CD4-positive, CD25-positive, alpha-beta regulatory T cell (primary cell): ENCODE results near the gene SLC24A3. TPM values are rescaled to one million over a fixed set of nuclear protein-coding genes. Genes with fewer than 3 reads are reported as not detected.

Source experiments
- ATAC-seq, 2 donors: fragments of 150-1000 bp; cut with Tn5 transposase; one replicate each; pipeline ENCODE4 v1.10.0; 2021; ENCODE audit warnings: low read depth in 2 of 2, moderate number of reproducible peaks in 2 of 2, moderate library complexity in 1 of 2
- DNase-seq, 3 donors: peaks; one replicate each; pipeline versions ENCODE4 v3.0.0 to v3.0.0-alpha.2; 2012 to 2022; ENCODE audit warnings: mixed read lengths in 1 of 3
- H3K27ac ChIP-seq: one replicate; pipeline ENCODE4 v1.7.0; 2013; ENCODE audit warnings: mild to moderate bottlenecking, low read length; ENCODE audit not compliant: insufficient read depth, poor library complexity, severe bottlenecking
- H3K27me3 ChIP-seq: one replicate; pipeline ENCODE4 v1.7.0; 2013; ENCODE audit warnings: low read length; ENCODE audit not compliant: control insufficient read depth, insufficient read depth
- H3K36me3 ChIP-seq: one replicate; pipeline ENCODE4 v1.7.0; 2013; ENCODE audit warnings: mild to moderate bottlenecking, low read length, moderate library complexity; ENCODE audit not compliant: control insufficient read depth, insufficient read depth
- H3K4me1 ChIP-seq: 2 replicates; pipeline ENCODE4 v1.7.0; 2013; ENCODE audit warnings: mild to moderate bottlenecking, low read length; ENCODE audit not compliant: insufficient read depth, control insufficient read depth, poor library complexity, severe bottlenecking
- H3K4me3 ChIP-seq: one replicate; pipeline ENCODE4 v1.7.0; 2013; ENCODE audit warnings: low read depth, mild to moderate bottlenecking, low read length, moderate library complexity
- H3K9me3 ChIP-seq, 2 experiments: 1 replicate in 1 of 2; 2 replicates in 1 of 2; pipeline ENCODE4 v1.7.0; 2013; ENCODE audit warnings: low read length in 2 of 2, mild to moderate bottlenecking in 1 of 2, moderate library complexity in 1 of 2; ENCODE audit not compliant: control insufficient read depth in 2 of 2
- H3K27ac Mint-ChIP-seq, 3 donors: one replicate each; pipeline ENCODE4 v1.8.0; 2020 to 2022; ENCODE audit warnings: mild to moderate bottlenecking in 3 of 3, mixed read lengths in 3 of 3, moderate library complexity in 2 of 3
- H3K27me3 Mint-ChIP-seq: one replicate; pipeline ENCODE4 v1.8.0; 2022; ENCODE audit warnings: mild to moderate bottlenecking, mixed read lengths
- H3K36me3 Mint-ChIP-seq: one replicate; pipeline ENCODE4 v1.8.0; 2020; ENCODE audit warnings: mixed read lengths
- H3K4me1 Mint-ChIP-seq, 4 donors: one replicate each; pipeline ENCODE4 v1.8.0; 2020 to 2022; ENCODE audit warnings: mixed read lengths in 4 of 4, mild to moderate bottlenecking in 1 of 4
- H3K4me3 Mint-ChIP-seq, 4 donors: one replicate each; pipeline ENCODE4 v1.8.0; 2020 to 2022; ENCODE audit warnings: mild to moderate bottlenecking in 4 of 4, mixed read lengths in 4 of 4, moderate library complexity in 3 of 4
- H3K9me3 Mint-ChIP-seq, 7 donors: one replicate each; pipeline ENCODE4 v1.8.0; 2020 to 2022; ENCODE audit warnings: mixed read lengths in 7 of 7, mild to moderate bottlenecking in 3 of 7, moderate library complexity in 2 of 7
- polyA plus RNA-seq, 4 donors: library from polyadenylated mRNA; unstranded; fragments of 300-500 nt; fragmentation: Illumina TruSeq; gene quantifications; one replicate each; pipeline ENCODE4 v1.2.3, GENCODE V29; 2021
- total RNA-seq: library from RNA; stranded (reverse); gene quantifications from one replicate; pipeline ENCODE4 v1.2.3, GENCODE V29; 2022

Gene SLC24A3
- total and polyA plus RNA-seq, 5 donors from 2014 or later: 0.25 TPM; not detected in 4

DNA sequence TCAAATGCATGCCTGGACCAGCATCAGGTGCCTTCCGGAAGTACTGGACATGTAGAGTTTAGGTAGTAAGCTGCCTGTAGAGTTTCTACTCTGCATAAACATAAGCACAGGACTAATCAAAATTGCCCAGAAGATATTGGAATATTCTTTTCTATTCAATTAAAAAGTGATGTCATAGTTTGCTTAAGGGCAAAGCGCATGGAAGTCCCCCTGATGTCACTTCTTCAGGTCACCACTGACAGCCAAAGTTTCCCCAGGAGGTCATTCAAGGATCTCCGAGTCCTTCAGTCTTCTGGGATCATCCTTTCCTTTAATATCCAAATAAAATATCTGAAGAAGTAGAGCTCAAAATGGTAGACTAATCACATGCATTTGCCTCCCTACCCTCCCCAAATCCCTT lies 528.1 kb downstream of the SLC24A3 start:
- no peaks in the 10 kb centered on the region for H3K9me3 ChIP-seq
- Mint-ChIP-seq H3K27ac (no peak overlapping the region), H3K36me3 (no peaks in the 10 kb centered on the region), H3K4me3 (no peak overlapping the region), H3K4me1 (no peaks in the 10 kb centered on the region), H3K9me3 (peaks cover 0 to 7% (median 2%) of the 10 kb centered on the region in 7 donors), H3K27me3 (peaks cover 4% of the 10 kb centered on the region)
- ATAC-seq: no peak
- no peak overlapping the region for H3K27ac ChIP-seq
- H3K4me1 ChIP-seq: no peaks in the 10 kb centered on the region
- no peaks in the 10 kb centered on the region for H3K36me3 ChIP-seq
- no peak overlapping the region for H3K4me3 ChIP-seq
- no peak for DNase-seq
- no peaks in the 10 kb centered on the region for H3K27me3 ChIP-seq

DNA sequence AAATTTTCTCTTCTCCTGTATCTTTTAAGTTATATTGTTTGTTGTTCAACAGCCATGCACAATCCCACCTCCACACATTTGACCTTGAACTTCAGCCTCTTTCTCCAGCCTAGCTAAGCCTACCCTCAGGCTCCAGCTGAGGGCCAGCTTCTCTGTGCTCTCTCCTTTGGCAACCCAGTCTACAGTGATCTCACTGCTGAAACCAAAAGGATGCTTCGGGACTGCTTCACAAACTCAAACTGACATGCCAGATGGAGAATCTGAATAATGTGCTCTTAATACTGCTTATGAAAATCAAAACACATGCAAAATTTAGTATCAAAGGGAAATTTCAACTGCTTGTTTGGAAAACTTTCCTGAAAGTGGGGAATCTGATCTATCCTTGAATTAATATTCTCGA lies 529.5 kb downstream of the SLC24A3 start:
- no peaks in the 10 kb centered on the region for H3K36me3 Mint-ChIP-seq

DNA sequence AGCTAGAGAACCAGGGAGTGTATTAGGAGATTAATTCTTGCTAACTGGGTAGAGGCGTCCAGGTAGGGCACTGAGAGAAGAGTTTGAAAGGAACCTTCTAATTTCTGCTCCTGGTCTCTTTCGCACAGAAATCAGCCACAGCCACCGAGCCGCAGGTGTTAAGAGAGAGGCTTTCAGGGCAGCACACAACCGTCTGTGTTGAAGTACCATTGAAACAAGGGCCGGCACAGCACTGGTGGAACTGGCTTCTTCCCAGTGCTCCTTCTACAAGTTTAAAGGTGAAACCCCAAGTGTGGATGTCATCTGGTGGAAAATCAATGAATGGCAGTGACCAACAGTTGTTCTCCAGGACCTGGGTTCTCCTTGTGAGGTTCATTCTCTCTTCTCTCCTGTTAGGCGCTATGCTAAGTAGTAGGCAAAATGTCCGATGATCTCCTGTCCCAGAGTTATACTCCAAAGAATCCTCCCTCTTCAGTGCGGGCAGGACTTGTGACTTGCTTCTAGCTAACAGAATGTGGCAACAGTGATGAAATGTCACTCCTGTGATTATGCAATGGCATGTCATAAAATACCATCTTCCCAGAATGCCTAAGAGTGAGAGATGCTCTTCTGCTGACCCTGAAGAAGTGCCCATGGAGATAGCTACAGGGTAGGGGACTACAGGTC lies 530.7 kb downstream of the SLC24A3 start:
- Mint-ChIP-seq H3K27ac (no peak overlapping the region), H3K4me3 (no peak overlapping the region), H3K36me3 (no peaks in the 10 kb centered on the region), H3K27me3 (peaks cover 4% of the 10 kb centered on the region), H3K4me1 (no peaks in the 10 kb centered on the region), H3K9me3 (peaks cover 0 to 10% (median 3%) of the 10 kb centered on the region in 7 donors)
- H3K9me3 ChIP-seq: no peaks in the 10 kb centered on the region
- no peaks in the 10 kb centered on the region for H3K27me3 ChIP-seq
- no peaks in the 10 kb centered on the region for H3K36me3 ChIP-seq
- no peak overlapping the region for H3K4me3 ChIP-seq
- DNase-seq (no peak), ATAC-seq (no peak)
- no peak overlapping the region for H3K27ac ChIP-seq
- no peaks in the 10 kb centered on the region for H3K4me1 ChIP-seq

More for the DNA sequence above, 529.5 kb downstream of the SLC24A3 start:
- Mint-ChIP-seq H3K9me3 (peaks cover 0 to 10% (median 2%) of the 10 kb centered on the region in 7 donors), H3K27me3 (peaks cover 4% of the 10 kb centered on the region), H3K4me1 (no peaks in the 10 kb centered on the region), H3K27ac (no peak overlapping the region), H3K4me3 (no peak overlapping the region)
- no peaks in the 10 kb centered on the region for H3K36me3 ChIP-seq
- ATAC-seq (no peak), DNase-seq (no peak)
- H3K27me3 ChIP-seq: no peaks in the 10 kb centered on the region
- H3K4me3 ChIP-seq: no peak overlapping the region
- H3K27ac ChIP-seq: no peak overlapping the region
- no peaks in the 10 kb centered on the region for H3K9me3 ChIP-seq
- no peaks in the 10 kb centered on the region for H3K4me1 ChIP-seq

DNA sequence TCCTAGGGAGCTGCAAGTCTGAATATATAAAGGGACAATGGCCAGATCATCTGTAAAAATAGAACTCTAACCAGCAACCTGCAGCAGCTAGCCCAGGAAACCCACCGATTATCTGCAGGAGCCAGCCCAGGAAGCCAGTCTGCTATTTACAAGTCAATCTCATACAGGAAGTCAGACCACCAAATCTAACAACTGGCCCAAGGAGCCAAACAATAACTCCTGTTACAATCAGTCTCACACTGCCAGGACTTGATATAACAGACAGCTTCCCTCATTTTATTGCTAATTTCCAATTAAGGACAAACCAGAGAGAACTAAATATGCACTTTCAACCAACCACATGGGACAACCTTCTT lies 531.2 kb downstream of the SLC24A3 start:
- Mint-ChIP-seq H3K9me3 (peaks cover 0 to 10% (median 3%) of the 10 kb centered on the region in 7 donors), H3K27ac (no peak overlapping the region), H3K36me3 (no peaks in the 10 kb centered on the region), H3K4me3 (no peak overlapping the region), H3K4me1 (no peaks in the 10 kb centered on the region), H3K27me3 (peaks cover 4% of the 10 kb centered on the region)
- H3K4me1 ChIP-seq: no peaks in the 10 kb centered on the region
- no peak overlapping the region for H3K4me3 ChIP-seq
- no peaks in the 10 kb centered on the region for H3K9me3 ChIP-seq
- DNase-seq: no peak
- ATAC-seq: no peak
- H3K27me3 ChIP-seq: no peaks in the 10 kb centered on the region
- H3K36me3 ChIP-seq: no peaks in the 10 kb centered on the region
- H3K27ac ChIP-seq: no peak overlapping the region

DNA sequence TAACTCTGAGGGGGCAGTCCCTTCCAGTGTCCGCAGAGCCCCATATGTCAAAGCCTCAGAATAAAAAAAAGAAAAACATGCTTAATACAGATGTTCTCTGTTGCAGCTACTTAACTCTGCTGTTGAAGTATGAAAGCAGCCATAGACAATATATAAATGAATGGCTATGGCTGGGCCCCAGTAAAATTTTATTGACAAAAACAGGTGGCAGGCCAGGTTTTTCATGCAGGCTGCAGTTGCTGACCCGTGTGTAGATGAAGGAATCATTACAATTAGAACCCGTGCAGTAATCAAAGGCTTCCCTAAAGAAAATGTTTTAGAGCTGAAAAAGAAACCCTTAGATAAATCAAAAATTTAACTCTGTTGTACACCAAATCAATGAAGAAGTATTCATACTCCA lies 532.7 kb downstream of the SLC24A3 start:
- H3K4me3 Mint-ChIP-seq: no peak overlapping the region
- no peaks in the 10 kb centered on the region for H3K36me3 Mint-ChIP-seq
- H3K27me3 Mint-ChIP-seq: peaks cover 4% of the 10 kb centered on the region
- H3K27me3 ChIP-seq: no peaks in the 10 kb centered on the region
- H3K4me3 ChIP-seq: no peak overlapping the region
- H3K27ac ChIP-seq: no peak overlapping the region
- no peaks in the 10 kb centered on the region for H3K36me3 ChIP-seq
- H3K4me1 ChIP-seq: no peaks in the 10 kb centered on the region
- peaks cover 0 to 10% (median 3%) of the 10 kb centered on the region in 7 donors for H3K9me3 Mint-ChIP-seq
- H3K4me1 Mint-ChIP-seq: no peaks in the 10 kb centered on the region
- DNase-seq (no peak), ATAC-seq (no peak)
- H3K27ac Mint-ChIP-seq: no peak overlapping the region
- no peaks in the 10 kb centered on the region for H3K9me3 ChIP-seq

DNA sequence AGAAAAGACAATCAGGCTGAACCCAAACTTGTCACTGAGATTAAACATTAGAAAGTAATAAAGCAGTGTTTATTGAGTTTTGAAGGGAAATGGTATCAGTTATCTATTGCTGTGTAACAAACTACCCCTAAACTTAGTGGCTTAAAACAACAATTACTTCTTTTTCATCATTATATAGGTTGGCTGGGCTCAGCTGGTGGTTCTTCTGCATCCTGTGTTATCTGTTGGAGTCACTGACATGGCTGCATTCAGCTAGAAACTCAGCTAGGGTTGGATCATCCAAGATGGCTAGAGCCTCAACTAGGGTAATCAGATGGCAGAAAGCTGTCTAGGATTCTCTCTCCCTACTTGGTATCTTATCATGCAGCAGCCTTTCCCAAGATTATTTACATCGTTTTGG lies 533.1 kb downstream of the SLC24A3 start:
- Histone ChIP-seq H3K9me3 (no peaks in the 10 kb centered on the region), H3K36me3 (no peaks in the 10 kb centered on the region), H3K4me3 (no peak overlapping the region), H3K4me1 (no peaks in the 10 kb centered on the region), H3K27me3 (no peaks in the 10 kb centered on the region), H3K27ac (no peak overlapping the region)
- H3K4me1 Mint-ChIP-seq: no peaks in the 10 kb centered on the region
- H3K36me3 Mint-ChIP-seq: no peaks in the 10 kb centered on the region
- H3K4me3 Mint-ChIP-seq: no peak overlapping the region
- ATAC-seq: no peak
- peaks cover 4% of the 10 kb centered on the region for H3K27me3 Mint-ChIP-seq
- DNase-seq: no peak
- peaks cover 0 to 10% (median 3%) of the 10 kb centered on the region in 7 donors for H3K9me3 Mint-ChIP-seq
- no peak overlapping the region for H3K27ac Mint-ChIP-seq

DNA sequence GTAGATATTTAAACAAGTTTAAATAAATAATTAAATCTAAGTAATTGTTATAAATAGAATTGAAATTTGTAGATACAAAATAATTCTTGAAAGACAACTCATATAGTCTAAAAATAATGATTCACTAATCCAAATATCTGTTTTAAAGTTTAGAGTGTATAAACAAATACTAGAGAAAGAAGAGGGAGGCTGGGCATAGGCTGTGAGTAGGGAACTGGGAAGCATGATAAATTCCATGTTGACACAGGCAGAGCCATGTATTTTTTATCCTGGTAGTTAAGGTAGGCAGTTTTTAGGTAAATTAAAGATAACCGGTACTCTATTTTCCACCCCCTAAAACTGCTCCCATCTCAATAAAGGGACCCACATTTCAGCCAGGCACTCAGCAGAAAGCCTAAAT lies 534.0 kb downstream of the SLC24A3 start:
- DNase-seq: no peak
- no peaks in the 10 kb centered on the region for H3K27me3 ChIP-seq
- no peaks in the 10 kb centered on the region for H3K36me3 Mint-ChIP-seq

DNA sequence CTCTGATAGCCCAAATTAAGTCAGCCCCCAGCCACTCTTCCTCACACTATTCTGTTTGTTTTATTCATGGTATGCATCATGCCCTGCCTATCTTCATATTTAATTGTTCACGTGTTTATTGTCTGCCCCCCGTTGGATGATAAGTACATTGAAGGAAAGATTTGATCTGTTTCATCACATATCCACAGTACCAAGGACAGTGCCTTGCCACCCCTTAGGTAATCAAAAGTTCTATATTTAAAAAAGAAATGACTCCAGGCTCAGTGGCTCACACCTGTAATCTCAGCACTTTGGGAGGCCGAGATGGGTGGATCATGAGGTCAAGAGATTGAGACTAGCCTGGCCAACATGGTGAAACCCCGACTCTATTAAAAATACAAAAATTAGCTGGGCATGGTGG lies 535.5 kb downstream of the SLC24A3 start:
- Mint-ChIP-seq H3K4me1 (no peaks in the 10 kb centered on the region), H3K36me3 (no peaks in the 10 kb centered on the region), H3K9me3 (peaks cover 0 to 10% (median 1%) of the 10 kb centered on the region in 7 donors), H3K27me3 (peaks cover 4% of the 10 kb centered on the region), H3K4me3 (no peak overlapping the region), H3K27ac (no peak overlapping the region)
- H3K4me1 ChIP-seq: no peaks in the 10 kb centered on the region
- H3K36me3 ChIP-seq: no peaks in the 10 kb centered on the region
- DNase-seq: no peak
- no peak overlapping the region for H3K27ac ChIP-seq
- H3K9me3 ChIP-seq: no peaks in the 10 kb centered on the region
- ATAC-seq: no peak
- no peak overlapping the region for H3K4me3 ChIP-seq
- H3K27me3 ChIP-seq: no peaks in the 10 kb centered on the region

More for the DNA sequence above, 534.0 kb downstream of the SLC24A3 start:
- Mint-ChIP-seq H3K27ac (no peak overlapping the region), H3K4me3 (no peak overlapping the region), H3K9me3 (peaks cover 0 to 10% (median 1%) of the 10 kb centered on the region in 7 donors), H3K4me1 (no peaks in the 10 kb centered on the region), H3K27me3 (peaks cover 4% of the 10 kb centered on the region)
- H3K4me1 ChIP-seq: no peaks in the 10 kb centered on the region
- H3K27ac ChIP-seq: no peak overlapping the region
- H3K9me3 ChIP-seq: no peaks in the 10 kb centered on the region
- H3K36me3 ChIP-seq: no peaks in the 10 kb centered on the region
- no peak for ATAC-seq
- no peak overlapping the region for H3K4me3 ChIP-seq
